A549 (cell line): ENCODE measurements around the gene HCN3. TPM values are rescaled to one million over a fixed set of nuclear protein-coding genes. Genes with fewer than 3 reads are reported as not detected.

Experiments
- ATAC-seq, 2 experiments: fragments of 200-7000 bp in 1 of 2; fragments of >200 bp in 1 of 2; cut with Nextera tagmentation in 1 of 2; cut with Tn5 transposase in 1 of 2; 3 replicates each; pipeline versions ENCODE4 v1.8.0 to v1.9.1; 2018 to 2020; ENCODE audit warnings: mild to moderate bottlenecking in 1 of 2, moderate library complexity in 1 of 2
- CTCF ChIA-PET: fragments of 300-600 bp; sonication (Branson Sonifier 250); formaldehyde crosslinking; extraction: SDS; loops from one replicate; lab custom pipeline; 2021; ENCODE audit warnings: antibody characterized with exemption, inconsistent platforms; lab: Yijun Ruan, JAX
- POLR2A ChIA-PET: fragments of 350-600 bp; formaldehyde crosslinking; extraction: SDS; loops from one replicate; lab custom pipeline; 2021; ENCODE audit warnings: antibody characterized with exemption, inconsistent platforms; lab: Yijun Ruan, JAX
- DNase-seq, 2 experiments: peaks; one replicate each; pipeline versions ENCODE4 v3.0.0 to v3.0.0-alpha.2; 2011 to 2016; ENCODE audit warnings: low read depth in 1 of 2, low spot score in 1 of 2
- FAIRE-seq: peaks from 2 replicates; lab custom pipeline; 2011; peaks lifted over from hg19 to GRCh38; lab: Jason Lieb, UNC
- H3K27ac ChIP-seq, 2 experiments: fragments of >200 bp; sonication (Bioruptor Twin); formaldehyde crosslinking; 3 replicates each; pipeline ENCODE4 v1.5.1; 2016 to 2017
- H3K4me1 ChIP-seq: fragments of >200 bp; sonication (Bioruptor Twin); formaldehyde crosslinking; 3 replicates; pipeline ENCODE4 v1.6.1; 2016
- H3K4me2 ChIP-seq: fragments of >200 bp; sonication (Bioruptor Twin); formaldehyde crosslinking; 3 replicates; pipeline ENCODE4 v1.6.1; 2016
- H3K4me3 ChIP-seq: fragments of >200 bp; sonication (Bioruptor Twin); formaldehyde crosslinking; 3 replicates; pipeline ENCODE4 v1.5.1; 2016
- H3K9me3 ChIP-seq: fragments of >200 bp; sonication (Bioruptor Twin); formaldehyde crosslinking; 3 replicates; pipeline ENCODE4 v1.6.1; 2016
- CEBPB ChIP-seq, 2 experiments: fragments of >200 bp in 1 of 2; sonication (Bioruptor Twin) in 1 of 2; formaldehyde crosslinking in 1 of 2; IDR thresholded peaks; 2 replicates each; pipeline ENCODE4 v1.6.1; 2012 to 2016
- CHD2 ChIP-seq: fragments of 150-350 bp; IDR thresholded peaks from 2 replicates; pipeline ENCODE4 v1.6.1; 2014; ENCODE audit warnings: low read length; ENCODE audit not compliant: partially characterized antibody
- EP300 ChIP-seq, 2 experiments: fragments of >200 bp; sonication (Bioruptor Twin); formaldehyde crosslinking; IDR thresholded peaks; 2 replicates in 1 of 2; 3 replicates in 1 of 2; pipeline ENCODE4 v1.6.1; 2016 to 2017
- HDAC2 ChIP-seq: fragments of 200-600 bp; sonication (generic); IDR thresholded peaks from 2 replicates; pipeline ENCODE4 v1.6.1; 2016
- HOXA7 ChIP-seq: fragments of 250-450 bp; sonication (Bioruptor Pico); IDR thresholded peaks from 2 replicates; pipeline ENCODE4 v1.5.0; 2020; ENCODE audit warnings: mild to moderate bottlenecking, moderate library complexity
- MAX ChIP-seq: IDR thresholded peaks from 2 replicates; pipeline ENCODE4 v1.6.1; 2012
- NR3C1 ChIP-seq: fragments of >200 bp; sonication (Bioruptor Twin); formaldehyde crosslinking; IDR thresholded peaks from 3 replicates; pipeline ENCODE4 v1.6.1; 2017
- PHF8 ChIP-seq: fragments of 200-600 bp; sonication (generic); IDR thresholded peaks from 2 replicates; pipeline ENCODE4 v1.6.1; 2016; ENCODE audit warnings: low read depth, mild to moderate bottlenecking, antibody characterized with exemption, moderate library complexity, borderline replicate concordance
- RAD21 ChIP-seq, 2 experiments: fragments of >200 bp in 1 of 2; sonication (Bioruptor Twin) in 1 of 2; formaldehyde crosslinking in 1 of 2; IDR thresholded peaks in 1 of 2; conservative IDR thresholded peaks in 1 of 2; 2 replicates in 1 of 2; 3 replicates in 1 of 2; pipeline ENCODE4 v1.6.1; 2012 to 2018; ENCODE audit warnings: inconsistent platforms in 1 of 2
- REST ChIP-seq: fragments of 200-600 bp; sonication (generic); IDR thresholded peaks from 2 replicates; pipeline ENCODE4 v1.6.1; 2016; ENCODE audit warnings: antibody characterized with exemption, mild to moderate bottlenecking, moderate library complexity
- SMC3 ChIP-seq: fragments of >200 bp; sonication (Bioruptor Twin); formaldehyde crosslinking; IDR thresholded peaks from 3 replicates; pipeline ENCODE4 v1.6.1; 2018; ENCODE audit warnings: inconsistent platforms
- SREBF2 ChIP-seq: fragments of 450-650 bp; IDR thresholded peaks from 2 replicates; pipeline ENCODE4 v1.6.1; 2014; ENCODE audit warnings: mild to moderate bottlenecking, moderate library complexity
- USF2 ChIP-seq: fragments of 450-650 bp; IDR thresholded peaks from 2 replicates; pipeline ENCODE4 v1.6.1; 2014; ENCODE audit warnings: antibody characterized with exemption
- ZC3H11A ChIP-seq: fragments of 450-650 bp; IDR thresholded peaks from 2 replicates; pipeline ENCODE4 v1.6.1; 2014; ENCODE audit warnings: antibody characterized with exemption, mild to moderate bottlenecking
- ZSCAN20 ChIP-seq: fragments of 250-450 bp; sonication (Bioruptor Pico); IDR thresholded peaks from 2 replicates; pipeline ENCODE4 v1.8.0; 2022; ENCODE audit warnings: mild to moderate bottlenecking, moderate library complexity
- WGBS: methylation state at CpG from one replicate; pipeline ENCODE4 v1.1.6; 2017; ENCODE audit errors: missing lambda C conversion rate; 5-methylcytosine and 5-hydroxymethylcytosine counted together
- polyA plus RNA-seq, 4 experiments: library from polyadenylated mRNA; depleted of rRNA in 3 of 4; stranded (reverse); fragments of >200 nt; fragmentation: RNase III in 1 of 4; extraction: RNeasy Plus Mini Kit Qiagen cat#74134 plus additional on column Dnase treatment in 1 of 4; gene quantifications; 2 replicates in 3 of 4; 3 replicates in 1 of 4; pipeline ENCODE4 v1.2.3, GENCODE V29; 2011 to 2017
- TF ChIP-seq, protein P1 (sequence below): fragments of >200 bp; sonication (Bioruptor Twin); formaldehyde crosslinking; IDR thresholded peaks from 3 replicates; pipeline ENCODE4 v1.5.1; 2016
- TF ChIP-seq, protein P2 (sequence below): IDR thresholded peaks from 2 replicates; pipeline ENCODE4 v1.6.1; 2012; ENCODE audit warnings: low read depth, borderline replicate concordance
- TF ChIP-seq, protein P3 (sequence below): fragments of >200 bp; sonication (Bioruptor Twin); formaldehyde crosslinking; IDR thresholded peaks from 3 replicates; pipeline ENCODE4 v1.6.1; 2016

HCN3 gene
- polyA plus RNA-seq, 2 of the 4 experiments (the other 2 are of a cell fraction): 4.1 to 8.1 TPM

DNA sequence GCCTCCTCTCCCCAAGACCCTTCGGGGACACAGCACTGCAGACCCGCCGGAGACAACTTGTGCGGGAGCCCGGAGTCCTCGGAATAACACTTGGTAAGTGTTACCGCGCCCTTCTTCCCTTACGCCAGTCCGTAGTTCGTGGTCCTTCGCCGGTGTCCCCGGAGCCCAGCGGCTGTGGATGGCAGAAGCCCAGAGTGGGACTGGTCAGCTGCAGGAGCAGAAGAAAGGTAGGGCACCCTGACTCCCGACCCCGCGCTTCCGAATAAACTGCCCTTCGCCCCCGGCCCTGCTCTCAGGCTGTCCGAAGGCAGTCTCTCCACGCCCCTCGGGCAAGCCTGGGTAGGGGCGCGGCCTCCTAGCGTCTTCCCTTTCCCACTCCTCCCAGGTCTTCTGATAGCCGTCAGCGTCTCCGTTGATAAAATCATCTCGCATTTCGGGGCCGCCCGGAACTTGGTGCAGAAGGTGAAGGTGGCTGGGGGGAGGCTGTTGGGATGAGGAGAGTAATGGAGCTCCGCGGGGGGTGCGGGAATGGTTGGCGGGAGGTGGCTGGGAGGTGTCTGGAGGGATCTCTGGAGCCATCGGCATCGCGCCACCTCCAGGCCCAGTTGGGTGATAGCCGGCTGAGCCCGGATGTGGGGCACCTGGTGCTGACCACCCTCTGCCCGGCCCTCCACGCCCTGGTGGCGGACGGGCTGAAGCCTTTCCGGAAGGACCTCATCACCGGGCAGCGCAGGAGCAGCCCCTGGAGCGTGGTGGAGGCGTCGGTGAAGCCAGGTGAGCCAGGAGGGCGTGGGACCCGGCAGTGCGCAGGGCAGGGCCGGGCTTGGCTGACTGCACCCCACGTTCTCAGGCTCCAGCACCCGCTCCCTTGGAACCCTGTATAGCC lies 47.7 kb downstream of the HCN3 start:
- DNase-seq (peak; percentile 72 to 88), FAIRE-seq (no peak), ATAC-seq (peak; percentile 55 to 60)
- H3K4me2 ChIP-seq: peak overlapping the region; percentile 80
- ChIA-PET POLR2A (interaction anchor here (0.7 to 2.1 kb wide), 2 partner anchors 17 to 74 kb away, joined by 4 to 10 read pairs; no protein-coding TSS in a partner anchor), CTCF (interaction anchor here (0.6 to 7.7 kb wide), 19 partner anchors 15 to 324 kb away, joined by 3 to 149 read pairs (median 11); partner anchors contain the start of genes CLK2, FDPS, KRTCAP2 and MTX1)
- no peaks in the 10 kb centered on the region for H3K9me3 ChIP-seq
- H3K27ac ChIP-seq: peak overlapping the region; percentile 94 to 98
- peak overlapping the region; percentile 71 for H3K4me3 ChIP-seq
- TF ChIP-seq SREBF2: no peak
- peak; percentile 46; the same call in 1 of the 2 replicates for TF ChIP-seq MAX
- peak; percentile 75; the same call in 1 of the 2 replicates for TF ChIP-seq PHF8
- no peak for TF ChIP-seq NR3C1
- TF ChIP-seq, protein P1, sequence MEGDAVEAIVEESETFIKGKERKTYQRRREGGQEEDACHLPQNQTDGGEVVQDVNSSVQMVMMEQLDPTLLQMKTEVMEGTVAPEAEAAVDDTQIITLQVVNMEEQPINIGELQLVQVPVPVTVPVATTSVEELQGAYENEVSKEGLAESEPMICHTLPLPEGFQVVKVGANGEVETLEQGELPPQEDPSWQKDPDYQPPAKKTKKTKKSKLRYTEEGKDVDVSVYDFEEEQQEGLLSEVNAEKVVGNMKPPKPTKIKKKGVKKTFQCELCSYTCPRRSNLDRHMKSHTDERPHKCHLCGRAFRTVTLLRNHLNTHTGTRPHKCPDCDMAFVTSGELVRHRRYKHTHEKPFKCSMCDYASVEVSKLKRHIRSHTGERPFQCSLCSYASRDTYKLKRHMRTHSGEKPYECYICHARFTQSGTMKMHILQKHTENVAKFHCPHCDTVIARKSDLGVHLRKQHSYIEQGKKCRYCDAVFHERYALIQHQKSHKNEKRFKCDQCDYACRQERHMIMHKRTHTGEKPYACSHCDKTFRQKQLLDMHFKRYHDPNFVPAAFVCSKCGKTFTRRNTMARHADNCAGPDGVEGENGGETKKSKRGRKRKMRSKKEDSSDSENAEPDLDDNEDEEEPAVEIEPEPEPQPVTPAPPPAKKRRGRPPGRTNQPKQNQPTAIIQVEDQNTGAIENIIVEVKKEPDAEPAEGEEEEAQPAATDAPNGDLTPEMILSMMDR: peak; percentile 51
- TF ChIP-seq, protein P2, sequence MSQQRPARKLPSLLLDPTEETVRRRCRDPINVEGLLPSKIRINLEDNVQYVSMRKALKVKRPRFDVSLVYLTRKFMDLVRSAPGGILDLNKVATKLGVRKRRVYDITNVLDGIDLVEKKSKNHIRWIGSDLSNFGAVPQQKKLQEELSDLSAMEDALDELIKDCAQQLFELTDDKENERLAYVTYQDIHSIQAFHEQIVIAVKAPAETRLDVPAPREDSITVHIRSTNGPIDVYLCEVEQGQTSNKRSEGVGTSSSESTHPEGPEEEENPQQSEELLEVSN: no peak; the same call in 1 of the 2 replicates
- peak in 1 of 2 experiments; percentile 14; a peak in 3 of 5 replicates for TF ChIP-seq RAD21 (conservative IDR thresholded peaks at IDR 0.05 in 1 of 2, IDR thresholded peaks at IDR 0.05 in 1 of 2)
- TF ChIP-seq SMC3: peak; percentile 41; the same call in 2 of the 3 replicates
- TF ChIP-seq ZSCAN20 (CRISPR knock-in tag): no peak
- TF ChIP-seq HOXA7 (CRISPR knock-in tag): no peak
- TF ChIP-seq ZC3H11A: no peak; the same call in 1 of the 2 replicates
- 11% methylated on average over 35 of the region's 59 CpGs for WGBS
- peaks cover 20% of the 10 kb centered on the region for H3K4me1 ChIP-seq

GRCh38 chr1:155325603-155325893 lies 48.3 kb downstream of the HCN3 start:
- DNase-seq: no peak
- Histone ChIP-seq H3K9me3 (no peaks in the 10 kb centered on the region), H3K27ac (peak overlapping the region; percentile 94 to 98), H3K4me1 (peaks cover 20% of the 10 kb centered on the region), H3K4me3 (peak overlapping the region; percentile 71), H3K4me2 (peak overlapping the region; percentile 80)
- ATAC-seq: no peak
- CTCF ChIA-PET: interaction anchor here (1.3 to 7.7 kb wide), 9 partner anchors 14 to 266 kb away, joined by 3 to 149 read pairs (median 26); partner anchors contain the start of gene FDPS
- FAIRE-seq: no peak
- no peak for TF ChIP-seq EP300 (IDR thresholded peaks at IDR 0.05)
- TF ChIP-seq, protein P3, sequence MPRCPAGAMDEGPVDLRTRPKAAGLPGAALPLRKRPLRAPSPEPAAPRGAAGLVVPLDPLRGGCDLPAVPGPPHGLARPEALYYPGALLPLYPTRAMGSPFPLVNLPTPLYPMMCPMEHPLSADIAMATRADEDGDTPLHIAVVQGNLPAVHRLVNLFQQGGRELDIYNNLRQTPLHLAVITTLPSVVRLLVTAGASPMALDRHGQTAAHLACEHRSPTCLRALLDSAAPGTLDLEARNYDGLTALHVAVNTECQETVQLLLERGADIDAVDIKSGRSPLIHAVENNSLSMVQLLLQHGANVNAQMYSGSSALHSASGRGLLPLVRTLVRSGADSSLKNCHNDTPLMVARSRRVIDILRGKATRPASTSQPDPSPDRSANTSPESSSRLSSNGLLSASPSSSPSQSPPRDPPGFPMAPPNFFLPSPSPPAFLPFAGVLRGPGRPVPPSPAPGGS: no peak
- TF ChIP-seq REST: no peak
- no peak for TF ChIP-seq USF2
- TF ChIP-seq CHD2: no peak
- TF ChIP-seq HDAC2: no peak
- TF ChIP-seq CEBPB (IDR thresholded peaks at IDR 0.05): no peak
- no peak for TF ChIP-seq ZSCAN20 (CRISPR knock-in tag)
- TF ChIP-seq, protein P2: no peak
- POLR2A ChIA-PET: no interaction called here
- 83% methylated on average over 6 of the region's 6 CpGs for WGBS
